Pancreas (tissue), 10 donors: ENCODE measurements around the gene DDX20. TPM values are rescaled to one million over a fixed set of nuclear protein-coding genes. Genes with fewer than 3 reads are reported as not detected.
A peak's percentile ranks its signal among the peaks of the same experiment; 100 is the strongest.

Source experiments
- ATAC-seq, 4 donors: fragments of 200-7000 bp; cut with Tn5 transposase; one replicate each; pipeline versions ENCODE4 v1.8.0 to v1.9.1; 2020; ENCODE audit warnings: mild to moderate bottlenecking in 4 of 4, moderate library complexity in 4 of 4
- DNase-seq, 6 donors: peaks; one replicate each; pipeline ENCODE4 v3.0.0-alpha.2; 2020
- FAIRE-seq: peaks from 2 replicates; lab custom pipeline; 2012; peaks lifted over from hg19 to GRCh38; lab: Jason Lieb, UNC
- H3K27ac ChIP-seq, 4 donors: fragments of 200-600 bp; sonication (generic); 1 replicate in 3 of 4; 2 replicates in 1 of 4; pipeline versions ENCODE4 v1.5.0 to v1.8.0; 2020
- H3K27me3 ChIP-seq, 4 donors: fragments of 200-600 bp; one replicate each; pipeline ENCODE4 v1.8.0; 2021
- H3K36me3 ChIP-seq, 3 donors: fragments of 200-600 bp; sonication (generic) in 1 of 3; one replicate each; pipeline versions ENCODE4 v1.5.0 to v1.8.0; 2020 to 2021
- H3K4me1 ChIP-seq, 3 donors: fragments of 200-600 bp; one replicate each; pipeline ENCODE4 v1.8.0; 2021
- H3K4me3 ChIP-seq, 4 donors: fragments of 200-600 bp; sonication (generic) in 2 of 4; one replicate each; pipeline versions ENCODE4 v1.5.0 to v1.8.0; 2020 to 2021
- H3K9me3 ChIP-seq, 4 donors: fragments of 200-600 bp; one replicate each; pipeline ENCODE4 v1.8.0; 2021
- WGBS, 2 donors: extraction: QIAGEN DNeasy Blood & Tissue Kit; methylation state at CpG; one replicate each; pipeline ENCODE4 v1.1.7; 2013; 5-methylcytosine and 5-hydroxymethylcytosine counted together
- intact Hi-C, 3 donors: fragments of 100-400 bp; cut with DNase I; formaldehyde crosslinking; loops; one replicate each; pipeline versions ENCODE4 v1.11.1 to v1.14.2; 2022
- polyA plus RNA-seq, 2 donors: library from polyadenylated mRNA; stranded (reverse); fragments of 200-250 nt; gene quantifications; one replicate each; pipeline ENCODE4 v1.2.3, GENCODE V29; 2013
- total RNA-seq, 6 donors: library from RNA; stranded (reverse); fragmentation: NEBNext Ultra II Directional in 4 of 6; extraction: Animal tissue kit (Norgen Biotek cat#: 25700) in 4 of 6; gene quantifications; one replicate each; pipeline versions ENCODE4 v1.2.1 to v1.2.4, GENCODE V29; 2021 to 2023
- TF ChIP-seq, protein P1 (sequence below), 4 donors: fragments of 200-600 bp; sonication (generic) in 3 of 4; IDR thresholded peaks; one replicate each; pipeline versions ENCODE4 v1.5.0 to v1.8.0; 2021; ENCODE audit warnings: antibody characterized with exemption in 4 of 4
- donor health status: healthy with polysubstance abuse.
- donor health status: DM: no; HTN: no; CAD: no; lungs with moderate emphysema.
- donor health status: DM: no; HTN: no; CAD: no.
- donor health status: control.
- donor health status: control.
- donor health status: Bipolar disorder and iron deficiency.
- donor health status: DM: yes; HTN: yes; CAD: no.
- donor health status: DM: no; HTN: no; CAD: no.
- donor health status: DM: no; HTN: no; CAD: no.
- donor health status: DM: yes; HTN: yes; CAD: no.

DDX20 gene
- total and polyA plus RNA-seq, 8 donors, result 2.4 to 6.8 (median 4.3) TPM

DNA sequence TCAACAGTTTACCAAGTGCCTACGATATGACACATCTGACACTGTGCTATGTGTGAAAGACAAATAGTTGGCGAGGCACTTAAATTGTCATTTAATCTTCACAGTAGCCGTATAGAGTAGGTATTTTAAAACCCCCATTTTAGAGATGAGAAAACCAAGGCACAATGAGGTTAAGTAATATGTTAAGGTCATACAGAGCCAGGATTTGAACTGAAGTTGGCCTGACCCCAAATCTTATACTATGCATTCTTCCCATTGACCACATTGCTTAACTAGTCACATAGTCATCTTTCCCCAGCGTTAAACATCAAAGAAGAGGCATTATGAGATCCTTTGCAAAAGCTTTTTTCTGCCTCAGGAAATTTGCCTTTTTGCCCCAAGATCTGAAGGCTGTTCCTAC is 20.4 kb upstream of the DDX20 start:
- Histone ChIP-seq H3K27ac (no peak overlapping the region), H3K27me3 (no peaks in the 10 kb centered on the region), H3K4me3 (no peak overlapping the region), H3K9me3 (no peaks in the 10 kb centered on the region), H3K36me3 (no peaks in the 10 kb centered on the region), H3K4me1 (no peaks in the 10 kb centered on the region)
- TF ChIP-seq, protein P1, sequence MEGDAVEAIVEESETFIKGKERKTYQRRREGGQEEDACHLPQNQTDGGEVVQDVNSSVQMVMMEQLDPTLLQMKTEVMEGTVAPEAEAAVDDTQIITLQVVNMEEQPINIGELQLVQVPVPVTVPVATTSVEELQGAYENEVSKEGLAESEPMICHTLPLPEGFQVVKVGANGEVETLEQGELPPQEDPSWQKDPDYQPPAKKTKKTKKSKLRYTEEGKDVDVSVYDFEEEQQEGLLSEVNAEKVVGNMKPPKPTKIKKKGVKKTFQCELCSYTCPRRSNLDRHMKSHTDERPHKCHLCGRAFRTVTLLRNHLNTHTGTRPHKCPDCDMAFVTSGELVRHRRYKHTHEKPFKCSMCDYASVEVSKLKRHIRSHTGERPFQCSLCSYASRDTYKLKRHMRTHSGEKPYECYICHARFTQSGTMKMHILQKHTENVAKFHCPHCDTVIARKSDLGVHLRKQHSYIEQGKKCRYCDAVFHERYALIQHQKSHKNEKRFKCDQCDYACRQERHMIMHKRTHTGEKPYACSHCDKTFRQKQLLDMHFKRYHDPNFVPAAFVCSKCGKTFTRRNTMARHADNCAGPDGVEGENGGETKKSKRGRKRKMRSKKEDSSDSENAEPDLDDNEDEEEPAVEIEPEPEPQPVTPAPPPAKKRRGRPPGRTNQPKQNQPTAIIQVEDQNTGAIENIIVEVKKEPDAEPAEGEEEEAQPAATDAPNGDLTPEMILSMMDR (IDR thresholded peaks at IDR 0.05), result no peak
- 92% methylated on average over 4 of the region's 4 CpGs for WGBS, 2 donors
- intact Hi-C loops, result no loop called here
- ATAC-seq (no peak), DNase-seq (no peak), FAIRE-seq (no peak)

DNA sequence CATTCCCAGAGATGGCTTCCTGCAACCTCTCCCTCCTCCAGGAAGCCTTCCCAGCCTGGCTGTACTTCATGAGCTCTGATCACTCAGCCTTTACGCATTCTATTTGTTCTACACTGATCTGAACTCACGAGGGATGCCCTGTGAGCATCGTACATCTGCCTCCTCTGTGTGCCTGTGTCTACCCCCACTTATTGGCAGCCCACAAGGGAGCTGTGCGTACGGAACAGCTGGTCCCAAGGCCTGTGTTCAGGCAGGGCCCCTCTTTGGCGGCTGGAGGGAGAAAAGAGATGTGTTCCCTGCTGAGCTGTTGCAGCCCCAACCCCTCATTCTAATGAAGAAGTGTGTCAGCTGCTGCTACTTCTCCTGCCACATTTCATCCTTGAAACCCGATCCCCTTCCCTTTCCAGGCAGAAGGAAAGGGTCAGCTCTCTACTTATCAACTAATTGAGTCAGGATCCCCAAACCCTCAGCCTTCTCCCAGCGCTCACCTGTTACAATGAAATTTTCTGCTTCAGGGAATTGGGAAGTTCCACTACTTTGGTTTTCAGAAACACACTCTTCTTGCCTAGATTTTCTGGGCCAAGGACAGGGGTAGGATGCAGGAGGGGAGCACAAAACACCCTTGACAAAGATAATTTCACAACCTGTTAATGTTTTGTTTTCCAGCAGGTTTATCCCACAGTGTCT is 19.7 kb upstream of the DDX20 start:
- H3K4me3 ChIP-seq, result no peak overlapping the region
- WGBS, 2 donors, result 83 to 91% methylated on average over 8 of the region's 8 CpGs
- H3K27ac ChIP-seq, result no peak overlapping the region
- no peaks in the 10 kb centered on the region for H3K36me3 ChIP-seq
- ATAC-seq, result no peak
- TF ChIP-seq, protein P1 (IDR thresholded peaks at IDR 0.05), result no peak
- intact Hi-C loops, result no loop called here
- H3K9me3 ChIP-seq, result no peaks in the 10 kb centered on the region
- H3K4me1 ChIP-seq, result no peaks in the 10 kb centered on the region
- FAIRE-seq, result no peak
- H3K27me3 ChIP-seq, result no peaks in the 10 kb centered on the region
- peak in 1 of 6 donors; percentile 3 for DNase-seq

DNA sequence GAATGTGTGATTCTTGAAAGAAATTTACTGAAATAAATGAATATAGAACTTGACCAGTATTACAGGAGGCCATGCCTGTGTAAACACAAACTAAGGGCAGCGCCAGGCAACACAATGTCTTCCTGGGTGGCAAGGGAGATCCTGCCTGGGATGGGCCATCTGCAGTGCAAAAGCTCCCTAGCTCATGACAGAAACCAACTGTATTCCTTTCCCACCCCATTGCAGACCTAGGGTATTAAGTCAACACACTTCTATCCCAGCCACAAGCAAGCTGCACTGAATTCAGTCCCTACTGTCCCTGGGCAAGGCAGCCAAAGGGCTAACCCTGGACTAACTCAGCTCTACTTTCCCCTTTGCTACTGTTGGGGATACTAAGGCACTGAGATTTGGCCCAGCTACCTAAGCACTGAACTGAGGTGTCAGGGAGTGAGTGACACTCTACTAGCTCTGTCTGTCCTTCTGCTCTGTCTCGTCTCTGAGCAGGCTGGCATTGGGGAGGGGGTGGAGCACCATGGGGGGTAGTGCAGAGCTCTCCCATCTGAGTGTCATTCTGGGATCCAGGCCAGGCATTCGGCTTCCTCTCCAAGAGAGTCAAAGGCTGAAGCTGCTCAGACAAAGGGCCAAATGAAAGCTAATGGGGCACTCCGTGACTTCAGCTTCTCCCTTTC is 19.0 kb upstream of the DDX20 start:
- H3K27ac ChIP-seq, result no peak overlapping the region
- no peaks in the 10 kb centered on the region for H3K27me3 ChIP-seq
- intact Hi-C loops, result no loop called here
- H3K9me3 ChIP-seq, result no peaks in the 10 kb centered on the region
- no peak overlapping the region for H3K4me3 ChIP-seq
- WGBS, 2 donors, result 73 to 76% methylated on average over 4 of the region's 4 CpGs
- DNase-seq (no peak), FAIRE-seq (no peak), ATAC-seq (no peak)
- H3K4me1 ChIP-seq, result no peaks in the 10 kb centered on the region
- H3K36me3 ChIP-seq, result no peaks in the 10 kb centered on the region
- TF ChIP-seq, protein P1 (IDR thresholded peaks at IDR 0.05), result no peak

DNA sequence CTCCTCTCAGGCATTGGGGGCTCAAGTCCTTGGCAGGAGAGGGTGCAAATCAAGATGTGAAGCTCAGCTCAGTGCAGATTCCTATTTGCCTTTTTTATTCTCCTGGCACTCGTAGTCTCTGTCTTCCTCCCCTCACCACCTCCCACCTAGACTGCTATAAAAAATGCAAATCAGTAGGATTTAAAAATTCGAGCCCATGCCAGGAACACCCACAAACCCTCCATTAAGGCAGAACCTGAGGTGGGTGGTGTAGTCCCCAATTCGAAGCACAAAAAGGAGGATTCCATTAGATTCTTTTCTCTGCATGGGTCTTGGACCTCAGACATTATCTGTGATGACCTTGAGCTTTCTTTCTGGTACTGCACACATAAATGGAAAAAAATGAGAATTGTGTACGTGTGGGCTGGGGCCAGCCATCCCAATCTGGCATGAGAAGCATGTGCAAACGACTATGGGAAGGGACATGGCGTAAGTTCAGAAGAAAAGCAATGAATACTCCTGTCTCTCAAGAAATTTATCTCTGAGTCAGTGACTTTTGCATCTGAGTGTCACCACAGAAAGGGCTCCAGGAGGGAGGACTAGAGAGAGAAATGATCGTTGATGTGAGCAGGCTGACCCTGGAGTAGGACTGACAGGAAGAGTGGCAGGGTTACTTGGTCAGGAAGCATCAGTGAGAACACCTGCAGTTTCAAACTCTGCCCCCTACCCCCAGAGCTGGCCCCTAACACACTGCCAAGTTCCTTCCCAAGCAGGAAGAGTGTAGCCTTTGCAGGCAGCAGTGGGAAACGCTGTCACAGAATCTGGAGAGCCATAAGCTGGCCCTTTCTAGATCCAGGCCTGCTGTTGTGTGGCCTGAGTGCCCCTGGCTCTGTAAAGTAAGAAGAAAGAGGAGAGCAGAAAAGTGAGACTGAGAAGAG is 18.2 kb upstream of the DDX20 start:
- H3K27me3 ChIP-seq, result no peaks in the 10 kb centered on the region
- H3K4me3 ChIP-seq, result peak overlapping the region in 2 of 4 donors; percentile 63 to 80
- DNase-seq (no peak), ATAC-seq (no peak), FAIRE-seq (no peak)
- intact Hi-C loops, result no loop called here
- no peaks in the 10 kb centered on the region for H3K36me3 ChIP-seq
- whole genome bisulfite sequencing, 2 donors, result 66 to 72% methylated on average over 8 of the region's 8 CpGs
- TF ChIP-seq, protein P1 (IDR thresholded peaks at IDR 0.05), result no peak
- H3K9me3 ChIP-seq, result no peaks in the 10 kb centered on the region
- no peaks in the 10 kb centered on the region for H3K4me1 ChIP-seq
- H3K27ac ChIP-seq, result no peak overlapping the region
